Gastroesophageal sphincter (tissue), 3 donors: ENCODE data around the gene CTSW.

Experiments used
- EP300 ChIP-seq: sonication (generic); formaldehyde crosslinking; IDR thresholded peaks from one replicate; pipeline ENCODE4 v1.6.1; 2017; ENCODE audit warnings: antibody characterized with exemption, mild to moderate bottlenecking
- POLR2A ChIP-seq, 2 donors: fragments of 450-650 bp; IDR thresholded peaks; one replicate each; pipeline ENCODE4 v1.6.1; 2017; ENCODE audit warnings: antibody characterized with exemption in 2 of 2, mild to moderate bottlenecking in 2 of 2, moderate library complexity in 1 of 2
- POLR2AphosphoS5 ChIP-seq: sonication (generic); formaldehyde crosslinking; IDR thresholded peaks from one replicate; pipeline ENCODE4 v1.6.1; 2017; ENCODE audit warnings: antibody characterized with exemption
- TF ChIP-seq, protein P1 (sequence below), 4 experiments: fragments of 200-600 bp in 2 of 4; fragments of 450-650 bp in 2 of 4; sonication (generic) in 1 of 4; IDR thresholded peaks; one replicate each; pipeline ENCODE4 v1.5.1; 2017 to 2019; ENCODE audit warnings: antibody characterized with exemption in 4 of 4, mild to moderate bottlenecking in 2 of 4, moderate library complexity in 2 of 4

- TF ChIP-seq, protein P1, sequence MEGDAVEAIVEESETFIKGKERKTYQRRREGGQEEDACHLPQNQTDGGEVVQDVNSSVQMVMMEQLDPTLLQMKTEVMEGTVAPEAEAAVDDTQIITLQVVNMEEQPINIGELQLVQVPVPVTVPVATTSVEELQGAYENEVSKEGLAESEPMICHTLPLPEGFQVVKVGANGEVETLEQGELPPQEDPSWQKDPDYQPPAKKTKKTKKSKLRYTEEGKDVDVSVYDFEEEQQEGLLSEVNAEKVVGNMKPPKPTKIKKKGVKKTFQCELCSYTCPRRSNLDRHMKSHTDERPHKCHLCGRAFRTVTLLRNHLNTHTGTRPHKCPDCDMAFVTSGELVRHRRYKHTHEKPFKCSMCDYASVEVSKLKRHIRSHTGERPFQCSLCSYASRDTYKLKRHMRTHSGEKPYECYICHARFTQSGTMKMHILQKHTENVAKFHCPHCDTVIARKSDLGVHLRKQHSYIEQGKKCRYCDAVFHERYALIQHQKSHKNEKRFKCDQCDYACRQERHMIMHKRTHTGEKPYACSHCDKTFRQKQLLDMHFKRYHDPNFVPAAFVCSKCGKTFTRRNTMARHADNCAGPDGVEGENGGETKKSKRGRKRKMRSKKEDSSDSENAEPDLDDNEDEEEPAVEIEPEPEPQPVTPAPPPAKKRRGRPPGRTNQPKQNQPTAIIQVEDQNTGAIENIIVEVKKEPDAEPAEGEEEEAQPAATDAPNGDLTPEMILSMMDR (IDR thresholded peaks at IDR 0.05): no peak
- TF ChIP-seq POLR2A (IDR thresholded peaks at IDR 0.05): no peak
- no peak for TF ChIP-seq POLR2AphosphoS5
- TF ChIP-seq EP300: no peak
Measured at GRCh38 chr11:65883786-65884715, 4.4 kb downstream of the CTSW start.
